ENCODE measurements around the gene BRPF3.

The BRPF3 gene

GRCh38 chr6:36169023-36170007 is 27.2 kb upstream of the BRPF3 start:
- H3K4me3 ChIP-seq (ENCODE audit: low read length) = no peak overlapping the region
- no peak for DNase-seq (ENCODE audit: low read depth)
- TF ChIP-seq CTCF (conservative IDR thresholded peaks at IDR 0.05; ENCODE audit: low read depth, low read length) = no peak

GRCh38 chr6:36170704-36171103 is 25.8 kb upstream of the BRPF3 start:
- no peak for DNase-seq (ENCODE audit: low read depth)
- no peak for TF ChIP-seq CTCF (conservative IDR thresholded peaks at IDR 0.05; ENCODE audit: low read depth, low read length)

GRCh38 chr6:36171573-36171972 is 25.0 kb upstream of the BRPF3 start:
- no peak for TF ChIP-seq CTCF (conservative IDR thresholded peaks at IDR 0.05; ENCODE audit: low read depth, low read length)

More at GRCh38 chr6:36170704-36171103, 25.8 kb upstream of the BRPF3 start:
- H3K4me3 ChIP-seq (ENCODE audit: low read length) = no peak overlapping the region

GRCh38 chr6:36177166-36177565 is 19.4 kb upstream of the BRPF3 start:
- DNase-seq (ENCODE audit: low read depth) = no peak
- no peak for TF ChIP-seq CTCF (conservative IDR thresholded peaks at IDR 0.05; ENCODE audit: low read depth, low read length)
- H3K4me3 ChIP-seq (ENCODE audit: low read length) = no peak overlapping the region

More at GRCh38 chr6:36171573-36171972, 25.0 kb upstream of the BRPF3 start:
- no peak for DNase-seq (ENCODE audit: low read depth)
- H3K4me3 ChIP-seq (ENCODE audit: low read length) = no peak overlapping the region

- DNase-seq (ENCODE audit: low read depth) = no peak
- TF ChIP-seq CTCF (conservative IDR thresholded peaks at IDR 0.05; ENCODE audit: low read depth, low read length) = no peak
- no peak overlapping the region for H3K4me3 ChIP-seq (ENCODE audit: low read length)
Measured at GRCh38 chr6:36178544-36178943, 18.0 kb upstream of the BRPF3 start.

- TF ChIP-seq CTCF (conservative IDR thresholded peaks at IDR 0.05; ENCODE audit: low read depth, low read length) = no peak
- no peak overlapping the region for H3K4me3 ChIP-seq (ENCODE audit: low read length)
- DNase-seq (ENCODE audit: low read depth) = no peak
Measured at GRCh38 chr6:36180126-36180525, 16.4 kb upstream of the BRPF3 start.

- H3K4me3 ChIP-seq (ENCODE audit: low read length) = no peak overlapping the region
- DNase-seq (ENCODE audit: low read depth) = no peak
- TF ChIP-seq CTCF (conservative IDR thresholded peaks at IDR 0.05; ENCODE audit: low read depth, low read length) = no peak
Measured at GRCh38 chr6:36184311-36184710, 12.2 kb upstream of the BRPF3 start.
